SU-DHL-6 (cell line): ENCODE measurements around the gene SNX9.

Experiments
- EZH2phosphoT487 ChIP-seq: fragments of 200-600 bp; sonication (generic), shearing (Covaris generic); conservative IDR thresholded peaks from 2 replicates; pipeline ENCODE4 v1.6.1; 2018; ENCODE audit warnings: mild to moderate bottlenecking, antibody characterized with exemption, low read length, moderate library complexity, mixed read lengths
- TF ChIP-seq, protein P1 (sequence below): fragments of 200-600 bp; sonication (generic); IDR thresholded peaks from one replicate; pipeline ENCODE4 v1.5.1; 2017; ENCODE audit warnings: antibody characterized with exemption, mild to moderate bottlenecking, low read length, moderate library complexity; ENCODE audit not compliant: insufficient read depth, poor library complexity, severe bottlenecking

DNA sequence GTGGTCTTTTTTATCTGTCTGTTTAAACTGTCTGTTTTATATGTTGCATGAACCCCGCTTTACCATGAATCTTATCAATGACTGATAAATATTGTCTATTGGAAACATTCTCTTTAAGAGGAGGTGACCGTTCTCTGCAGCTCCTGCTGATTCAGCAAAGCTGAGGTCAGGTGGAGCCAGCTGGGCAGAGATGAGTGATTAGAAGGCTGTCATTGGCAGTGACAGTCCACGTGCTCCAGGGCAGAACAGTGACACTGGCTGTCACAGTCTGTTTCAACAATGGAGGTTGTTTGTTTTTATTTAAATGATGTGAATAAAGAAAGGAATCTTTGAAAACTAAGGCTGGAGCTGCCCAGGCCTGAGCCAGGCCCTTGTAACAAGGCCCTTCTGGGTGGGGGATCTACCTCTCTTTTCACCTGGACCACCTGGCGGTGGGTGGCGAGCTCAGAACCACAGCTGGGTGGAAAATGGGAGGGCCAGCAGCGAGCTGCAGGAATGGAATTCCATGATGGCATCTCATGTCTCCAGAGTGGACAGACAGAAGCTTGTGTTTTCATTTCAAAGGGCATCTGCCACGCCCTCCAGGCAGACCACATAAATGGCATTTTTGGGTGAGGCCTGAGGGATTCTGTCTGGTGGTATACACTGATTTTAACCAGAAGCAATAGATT, 171.2 kb downstream of the SNX9 start:
- TF ChIP-seq, protein P1, sequence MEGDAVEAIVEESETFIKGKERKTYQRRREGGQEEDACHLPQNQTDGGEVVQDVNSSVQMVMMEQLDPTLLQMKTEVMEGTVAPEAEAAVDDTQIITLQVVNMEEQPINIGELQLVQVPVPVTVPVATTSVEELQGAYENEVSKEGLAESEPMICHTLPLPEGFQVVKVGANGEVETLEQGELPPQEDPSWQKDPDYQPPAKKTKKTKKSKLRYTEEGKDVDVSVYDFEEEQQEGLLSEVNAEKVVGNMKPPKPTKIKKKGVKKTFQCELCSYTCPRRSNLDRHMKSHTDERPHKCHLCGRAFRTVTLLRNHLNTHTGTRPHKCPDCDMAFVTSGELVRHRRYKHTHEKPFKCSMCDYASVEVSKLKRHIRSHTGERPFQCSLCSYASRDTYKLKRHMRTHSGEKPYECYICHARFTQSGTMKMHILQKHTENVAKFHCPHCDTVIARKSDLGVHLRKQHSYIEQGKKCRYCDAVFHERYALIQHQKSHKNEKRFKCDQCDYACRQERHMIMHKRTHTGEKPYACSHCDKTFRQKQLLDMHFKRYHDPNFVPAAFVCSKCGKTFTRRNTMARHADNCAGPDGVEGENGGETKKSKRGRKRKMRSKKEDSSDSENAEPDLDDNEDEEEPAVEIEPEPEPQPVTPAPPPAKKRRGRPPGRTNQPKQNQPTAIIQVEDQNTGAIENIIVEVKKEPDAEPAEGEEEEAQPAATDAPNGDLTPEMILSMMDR: no peak
- TF ChIP-seq EZH2phosphoT487: no peak
